Fibroblast of lung (primary cell): Measurements from ENCODE around the gene GPN1. TPM values are rescaled to one million over a fixed set of nuclear protein-coding genes. Genes with fewer than 3 reads are reported as not detected.
"Not testable (repeated sequence)": the region's sequence is repeated elsewhere in the genome, so short reads cannot be mapped to it uniquely, and the experiment has no call there.

Experiments used
- DNase-seq, 2 donors: peaks; one replicate each; pipeline versions ENCODE4 v3.0.0 to v3.0.0-alpha.2; 2010; ENCODE audit warnings: low read depth in 2 of 2
- H2AFZ ChIP-seq: 2 replicates; pipeline ENCODE4 v1.5.1; 2012; ENCODE audit warnings: low read length, control low read depth, inconsistent platforms
- H3K27ac ChIP-seq: 2 replicates; pipeline ENCODE4 v1.5.1; 2011; ENCODE audit warnings: low read length, control low read depth; ENCODE audit not compliant: insufficient read depth
- H3K27me3 ChIP-seq: 2 replicates; pipeline ENCODE4 v1.5.1; 2011; ENCODE audit warnings: mild to moderate bottlenecking, low read length; ENCODE audit not compliant: control insufficient read depth, insufficient read depth
- H3K36me3 ChIP-seq: 2 replicates; pipeline ENCODE4 v1.5.1; 2011; ENCODE audit warnings: low read length; ENCODE audit not compliant: control insufficient read depth, insufficient read depth
- H3K4me1 ChIP-seq: 2 replicates; pipeline ENCODE4 v1.5.1; 2011; ENCODE audit warnings: low read length; ENCODE audit not compliant: control insufficient read depth, insufficient read depth; ENCODE audit errors: extremely low read depth
- H3K4me2 ChIP-seq: 2 replicates; pipeline ENCODE4 v1.5.1; 2011; ENCODE audit warnings: low read length, control low read depth; ENCODE audit not compliant: insufficient read depth; ENCODE audit errors: extremely low read depth
- H3K4me3 ChIP-seq, 4 experiments: fragments of 200-600 bp in 1 of 4; sonication (generic) in 1 of 4; replicated peaks in 1 of 4; 2 replicates each; pipeline ENCODE4 v1.5.1; 2011 to 2016; ENCODE audit warnings: low read length in 4 of 4, low read depth in 3 of 4, mild to moderate bottlenecking in 3 of 4, control low read depth in 2 of 4, inconsistent platforms in 1 of 4, mixed read lengths in 1 of 4; ENCODE audit not compliant: insufficient read depth in 1 of 4; ENCODE audit errors: control extremely low read depth in 1 of 4
- H3K79me2 ChIP-seq: 2 replicates; pipeline ENCODE4 v1.5.1; 2012; ENCODE audit warnings: mild to moderate bottlenecking, low read length, inconsistent platforms; ENCODE audit not compliant: control insufficient read depth, insufficient read depth
- H3K9ac ChIP-seq: 2 replicates; pipeline ENCODE4 v1.5.1; 2011; ENCODE audit warnings: mild to moderate bottlenecking, low read length, control low read depth; ENCODE audit not compliant: insufficient read depth
- H3K9me3 ChIP-seq: 2 replicates; pipeline ENCODE4 v1.5.1; 2012; ENCODE audit warnings: low read depth, low read length; ENCODE audit not compliant: control insufficient read depth, insufficient read depth
- H4K20me1 ChIP-seq: 2 replicates; pipeline ENCODE4 v1.5.1; 2011; ENCODE audit warnings: low read length; ENCODE audit not compliant: control insufficient read depth, insufficient read depth; ENCODE audit errors: extremely low read depth
- EZH2 ChIP-seq: IDR thresholded peaks from 2 replicates; pipeline ENCODE4 v1.5.1; 2012; ENCODE audit warnings: low read length, control low read depth, mild to moderate bottlenecking; ENCODE audit errors: missing control alignments
- polyA plus RNA-seq, 2 donors: library from polyadenylated mRNA; depleted of rRNA in 1 of 2; stranded (reverse) in 1 of 2; unstranded in 1 of 2; fragments of >200 nt; gene quantifications; 2 replicates each; pipeline ENCODE4 v1.2.1, GENCODE V29; 2011 to 2012; ENCODE audit warnings: missing spikeins in 1 of 2
- total RNA-seq: library from RNA; depleted of rRNA; stranded (reverse); fragments of >200 nt; gene quantifications from 2 replicates; pipeline ENCODE4 v1.2.1, GENCODE V29; 2014
- TF ChIP-seq, protein P1 (sequence below), 2 donors: IDR thresholded peaks in 1 of 2; conservative IDR thresholded peaks in 1 of 2; 1 replicate in 1 of 2; 2 replicates in 1 of 2; pipeline ENCODE4 v1.5.1; 2011 to 2012; ENCODE audit warnings: low read length in 2 of 2, control low read depth in 1 of 2, inconsistent platforms in 1 of 2, low read depth in 1 of 2, mild to moderate bottlenecking in 1 of 2

Gene GPN1
- total and polyA plus RNA-seq, 2 donors (not counting 1 experiment from before 2014, with no cell fraction given): 34.5 to 60.9 TPM

DNA sequence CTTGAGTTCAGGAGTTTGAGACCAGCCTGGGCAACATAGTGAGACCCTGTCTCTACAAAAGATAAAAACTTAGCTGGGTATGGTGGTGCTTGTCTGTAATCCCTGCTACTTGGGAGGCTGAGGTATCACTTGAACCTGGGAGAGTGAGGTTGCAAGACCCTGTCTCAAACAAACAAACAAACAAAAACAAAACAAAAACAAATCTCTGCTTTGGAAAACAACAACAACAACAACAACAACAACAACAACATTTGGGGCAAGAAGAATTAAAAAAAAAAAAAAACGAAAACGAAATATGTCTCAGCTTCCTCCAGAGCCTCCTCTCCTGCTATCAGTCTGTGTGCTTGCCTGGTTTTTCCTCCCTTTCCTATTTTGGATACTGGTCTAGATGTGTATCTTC, 51.7 kb downstream of the GPN1 start:
- H3K4me2 ChIP-seq: no peak overlapping the region
- no peaks in the 10 kb centered on the region for H3K79me2 ChIP-seq
- H3K4me3 ChIP-seq: no peak overlapping the region
- H3K27me3 ChIP-seq: no peaks in the 10 kb centered on the region
- no peaks in the 10 kb centered on the region for H3K9me3 ChIP-seq
- no peaks in the 10 kb centered on the region for H4K20me1 ChIP-seq
- H3K9ac ChIP-seq: no peak overlapping the region
- DNase-seq: no peak
- no peak overlapping the region for H3K27ac ChIP-seq
- TF ChIP-seq, protein P1, sequence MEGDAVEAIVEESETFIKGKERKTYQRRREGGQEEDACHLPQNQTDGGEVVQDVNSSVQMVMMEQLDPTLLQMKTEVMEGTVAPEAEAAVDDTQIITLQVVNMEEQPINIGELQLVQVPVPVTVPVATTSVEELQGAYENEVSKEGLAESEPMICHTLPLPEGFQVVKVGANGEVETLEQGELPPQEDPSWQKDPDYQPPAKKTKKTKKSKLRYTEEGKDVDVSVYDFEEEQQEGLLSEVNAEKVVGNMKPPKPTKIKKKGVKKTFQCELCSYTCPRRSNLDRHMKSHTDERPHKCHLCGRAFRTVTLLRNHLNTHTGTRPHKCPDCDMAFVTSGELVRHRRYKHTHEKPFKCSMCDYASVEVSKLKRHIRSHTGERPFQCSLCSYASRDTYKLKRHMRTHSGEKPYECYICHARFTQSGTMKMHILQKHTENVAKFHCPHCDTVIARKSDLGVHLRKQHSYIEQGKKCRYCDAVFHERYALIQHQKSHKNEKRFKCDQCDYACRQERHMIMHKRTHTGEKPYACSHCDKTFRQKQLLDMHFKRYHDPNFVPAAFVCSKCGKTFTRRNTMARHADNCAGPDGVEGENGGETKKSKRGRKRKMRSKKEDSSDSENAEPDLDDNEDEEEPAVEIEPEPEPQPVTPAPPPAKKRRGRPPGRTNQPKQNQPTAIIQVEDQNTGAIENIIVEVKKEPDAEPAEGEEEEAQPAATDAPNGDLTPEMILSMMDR (conservative IDR thresholded peaks at IDR 0.05 in 1 of 2, IDR thresholded peaks at IDR 0.05 in 1 of 2; ENCODE audit: low read depth in 1 of 2, low read length in 2 of 2): no peak
- TF ChIP-seq EZH2: no peak
- H3K36me3 ChIP-seq: peaks cover 3% of the 10 kb centered on the region
- H3K4me1 ChIP-seq: peaks cover 15% of the 10 kb centered on the region
- no peak overlapping the region for H2AFZ ChIP-seq

DNA sequence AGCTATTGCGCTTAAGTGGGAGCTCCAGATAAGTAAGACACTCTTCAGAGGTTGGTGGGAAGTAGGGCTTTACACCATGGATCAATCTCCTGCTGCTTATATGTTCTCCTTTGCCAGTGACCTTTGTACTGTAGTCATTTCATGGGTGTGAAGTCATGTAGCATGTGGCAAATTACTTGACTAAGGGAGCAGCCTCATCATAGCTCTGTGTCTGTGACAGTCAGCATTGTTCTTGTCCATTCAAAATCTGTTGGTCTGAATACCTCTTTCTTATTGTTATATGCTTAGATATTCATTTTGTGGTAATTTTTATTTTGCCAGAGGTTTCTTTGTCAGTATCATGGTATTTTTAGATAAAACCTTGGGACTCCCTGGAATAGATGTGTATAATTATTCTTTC, 53.0 kb downstream of the GPN1 start:
- Histone ChIP-seq H3K27ac (peak overlapping the region; percentile 55), H4K20me1 (no peaks in the 10 kb centered on the region), H3K9ac (no peak overlapping the region), H3K36me3 (peaks cover 5% of the 10 kb centered on the region), H2AFZ (no peak overlapping the region), H3K79me2 (no peaks in the 10 kb centered on the region), H3K4me2 (peak overlapping the region; percentile 21), H3K27me3 (no peaks in the 10 kb centered on the region), H3K4me3 (no peak overlapping the region), H3K4me1 (peaks cover 15% of the 10 kb centered on the region), H3K9me3 (no peaks in the 10 kb centered on the region)
- no peak for TF ChIP-seq EZH2
- TF ChIP-seq, protein P1 (conservative IDR thresholded peaks at IDR 0.05 in 1 of 2, IDR thresholded peaks at IDR 0.05 in 1 of 2; ENCODE audit: low read depth in 1 of 2, low read length in 2 of 2): no peak
- peak; percentile 47 to 85 for DNase-seq

DNA sequence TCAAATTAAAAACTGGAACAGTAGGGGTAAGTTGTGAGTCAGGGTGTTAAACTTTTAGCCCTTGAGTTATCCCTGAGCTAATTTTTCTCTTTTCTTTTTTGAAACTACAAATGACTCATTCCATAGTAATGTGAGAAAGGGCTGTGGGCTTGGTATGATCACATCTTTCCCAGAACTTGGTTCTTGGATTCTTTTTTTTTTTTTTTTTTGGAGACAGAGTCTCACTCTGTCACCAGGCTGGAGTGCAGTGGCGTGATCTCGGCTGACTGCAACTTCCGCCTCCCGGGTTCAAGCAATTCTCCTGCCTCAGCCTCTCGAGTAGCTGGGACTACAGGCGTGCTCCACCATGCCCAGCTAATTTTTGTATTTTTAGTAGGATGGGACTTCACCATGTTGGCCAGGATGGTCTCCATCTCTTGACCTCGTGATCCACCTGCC, 53.5 kb downstream of the GPN1 start:
- H3K9ac ChIP-seq, H3K36me3 ChIP-seq, H3K4me3 ChIP-seq, H4K20me1 ChIP-seq, H3K79me2 ChIP-seq, H3K9me3 ChIP-seq, H2AFZ ChIP-seq, H3K27me3 ChIP-seq, H3K4me2 ChIP-seq: not testable (repeated sequence)
- H3K4me1 ChIP-seq: peaks cover 15% of the 10 kb centered on the region
- H3K27ac ChIP-seq: peak overlapping the region; percentile 74
- DNase-seq: peak; percentile 89 to 94
